ENCODE data around the gene OR6K2.

The OR6K2 gene, protein sequence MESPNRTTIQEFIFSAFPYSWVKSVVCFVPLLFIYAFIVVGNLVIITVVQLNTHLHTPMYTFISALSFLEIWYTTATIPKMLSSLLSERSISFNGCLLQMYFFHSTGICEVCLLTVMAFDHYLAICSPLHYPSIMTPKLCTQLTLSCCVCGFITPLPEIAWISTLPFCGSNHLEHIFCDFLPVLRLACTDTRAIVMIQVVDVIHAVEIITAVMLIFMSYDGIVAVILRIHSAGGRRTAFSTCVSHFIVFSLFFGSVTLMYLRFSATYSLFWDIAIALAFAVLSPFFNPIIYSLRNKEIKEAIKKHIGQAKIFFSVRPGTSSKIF

DNA sequence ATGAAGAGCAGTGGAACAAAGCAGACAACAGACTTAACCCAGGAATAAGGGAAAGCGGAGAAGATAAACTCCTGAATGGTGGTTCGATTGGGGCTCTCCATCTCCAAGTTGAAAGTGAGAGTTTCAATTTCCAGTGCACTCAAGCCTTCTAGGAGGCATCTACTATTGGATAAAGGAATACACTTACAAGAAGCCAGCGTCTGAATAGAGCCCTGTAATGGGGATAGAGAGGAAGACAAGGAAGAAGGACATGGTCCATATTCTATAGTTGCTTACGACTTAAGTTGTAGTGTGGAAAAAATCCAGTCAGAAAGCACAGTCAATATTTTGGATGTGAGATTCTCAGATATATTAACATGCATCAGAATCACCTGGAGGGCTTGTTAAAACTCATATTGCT is at the start of gene OR6K2:
OR6K2 (minus strand) TSS at position 101 of the 400 bp plus-strand sequence; CDS start at position 101, 0 bp downstream.
- H3K36me3 ChIP-seq (ENCODE audit: insufficient read depth, low read length): no peaks in the 10 kb centered on the region
- H4K20me1 ChIP-seq (ENCODE audit: insufficient read depth, low read length): no peaks in the 10 kb centered on the region
- DNase-seq (no peak), ATAC-seq (ENCODE audit: insufficient read depth, low read depth) (no peak)
- H3K9me3 ChIP-seq (ENCODE audit: insufficient read depth, low read length, severe bottlenecking): no peaks in the 10 kb centered on the region
- H3K4me3 ChIP-seq (ENCODE audit: low read depth in 1 of 2, low read length in 2 of 2): no peak within 1 kb of the TSS
- H3K79me2 ChIP-seq (ENCODE audit: insufficient read depth, low read length): no peaks in the 10 kb centered on the region
- H3K4me1 ChIP-seq (ENCODE audit: insufficient read depth, low read length): no peaks in the 10 kb centered on the region
- no peak within 1 kb of the TSS for H3K4me2 ChIP-seq (ENCODE audit: insufficient read depth, low read length)
- no peak within 1 kb of the TSS for H2AFZ ChIP-seq (ENCODE audit: low read depth, low read length)
- H3K27ac ChIP-seq (ENCODE audit: low read length): no peak within 1 kb of the TSS
- no peak for TF ChIP-seq EZH2 (IDR thresholded peaks at IDR 0.05; ENCODE audit: borderline replicate concordance, low read depth, low read length, severe bottlenecking)
- TF ChIP-seq, protein P1, sequence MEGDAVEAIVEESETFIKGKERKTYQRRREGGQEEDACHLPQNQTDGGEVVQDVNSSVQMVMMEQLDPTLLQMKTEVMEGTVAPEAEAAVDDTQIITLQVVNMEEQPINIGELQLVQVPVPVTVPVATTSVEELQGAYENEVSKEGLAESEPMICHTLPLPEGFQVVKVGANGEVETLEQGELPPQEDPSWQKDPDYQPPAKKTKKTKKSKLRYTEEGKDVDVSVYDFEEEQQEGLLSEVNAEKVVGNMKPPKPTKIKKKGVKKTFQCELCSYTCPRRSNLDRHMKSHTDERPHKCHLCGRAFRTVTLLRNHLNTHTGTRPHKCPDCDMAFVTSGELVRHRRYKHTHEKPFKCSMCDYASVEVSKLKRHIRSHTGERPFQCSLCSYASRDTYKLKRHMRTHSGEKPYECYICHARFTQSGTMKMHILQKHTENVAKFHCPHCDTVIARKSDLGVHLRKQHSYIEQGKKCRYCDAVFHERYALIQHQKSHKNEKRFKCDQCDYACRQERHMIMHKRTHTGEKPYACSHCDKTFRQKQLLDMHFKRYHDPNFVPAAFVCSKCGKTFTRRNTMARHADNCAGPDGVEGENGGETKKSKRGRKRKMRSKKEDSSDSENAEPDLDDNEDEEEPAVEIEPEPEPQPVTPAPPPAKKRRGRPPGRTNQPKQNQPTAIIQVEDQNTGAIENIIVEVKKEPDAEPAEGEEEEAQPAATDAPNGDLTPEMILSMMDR (IDR thresholded peaks at IDR 0.05; ENCODE audit: borderline replicate concordance, extremely low read depth, low read length, poor library complexity, severe bottlenecking): no peak
- H3K27me3 ChIP-seq (ENCODE audit: insufficient read depth, low read length, poor library complexity): peaks cover 7% of the 10 kb centered on the region
- H3K9ac ChIP-seq (ENCODE audit: low read depth, low read length): no peak within 1 kb of the TSS

DNA sequence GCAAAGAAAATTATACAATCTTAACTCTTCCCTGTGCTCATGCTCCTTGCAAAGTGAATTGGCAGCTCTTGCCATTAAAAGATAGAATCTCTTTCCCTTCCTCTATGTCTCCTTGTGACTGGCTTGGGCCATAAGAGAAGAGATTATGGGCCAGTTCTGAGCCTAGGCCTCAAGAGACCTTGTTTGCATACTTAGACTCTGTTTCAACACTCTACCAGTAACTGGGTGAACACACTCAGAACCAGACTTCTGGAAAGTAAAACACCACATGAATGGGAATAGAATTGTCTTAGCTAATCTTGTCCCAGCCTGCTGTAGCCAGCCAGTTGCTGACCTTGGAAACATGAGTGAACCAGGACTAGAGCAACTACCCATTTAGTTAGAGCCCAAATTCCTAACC is 35.4 kb upstream of the OR6K2 start:
- Histone ChIP-seq H3K9ac (ENCODE audit: low read depth, low read length) (no peak overlapping the region), H2AFZ (ENCODE audit: low read depth, low read length) (no peak overlapping the region), H3K79me2 (ENCODE audit: insufficient read depth, low read length) (no peaks in the 10 kb centered on the region), H3K4me1 (ENCODE audit: insufficient read depth, low read length) (no peaks in the 10 kb centered on the region), H3K4me2 (ENCODE audit: insufficient read depth, low read length) (no peak overlapping the region), H3K4me3 (ENCODE audit: low read depth in 1 of 2, low read length in 2 of 2) (no peak overlapping the region), H3K27me3 (ENCODE audit: insufficient read depth, low read length, poor library complexity) (peaks cover 41% of the 10 kb centered on the region), H3K9me3 (ENCODE audit: insufficient read depth, low read length, severe bottlenecking) (no peaks in the 10 kb centered on the region), H3K36me3 (ENCODE audit: insufficient read depth, low read length) (no peaks in the 10 kb centered on the region), H4K20me1 (ENCODE audit: insufficient read depth, low read length) (no peaks in the 10 kb centered on the region), H3K27ac (ENCODE audit: low read length) (no peak overlapping the region)
- DNase-seq: no peak
- TF ChIP-seq, protein P1 (IDR thresholded peaks at IDR 0.05; ENCODE audit: borderline replicate concordance, extremely low read depth, low read length, poor library complexity, severe bottlenecking): no peak
- no peak for TF ChIP-seq EZH2 (IDR thresholded peaks at IDR 0.05; ENCODE audit: borderline replicate concordance, low read depth, low read length, severe bottlenecking)
- ATAC-seq (ENCODE audit: insufficient read depth, low read depth): no peak

DNA sequence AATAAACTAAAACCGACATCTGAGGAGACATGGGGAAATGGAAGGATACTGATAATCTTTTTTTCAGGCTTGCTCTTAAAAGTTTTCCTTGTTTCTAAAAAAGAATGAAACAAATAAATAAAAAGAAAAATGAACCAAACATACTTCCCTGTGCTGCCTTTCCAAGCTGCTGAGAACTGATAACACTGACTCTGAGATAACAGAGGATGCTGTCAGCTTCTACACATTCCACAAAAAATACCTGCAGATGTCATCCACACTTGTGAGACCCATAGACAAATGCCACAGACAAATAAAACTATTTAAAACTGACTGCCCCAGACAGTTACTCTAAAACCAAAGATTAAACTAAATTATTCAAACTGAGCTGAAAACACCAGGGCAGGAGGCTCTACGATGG is 32.1 kb upstream of the OR6K2 start:
- no peaks in the 10 kb centered on the region for H3K36me3 ChIP-seq (ENCODE audit: insufficient read depth, low read length)
- H3K79me2 ChIP-seq (ENCODE audit: insufficient read depth, low read length): no peaks in the 10 kb centered on the region
- H3K9me3 ChIP-seq (ENCODE audit: insufficient read depth, low read length, severe bottlenecking): no peaks in the 10 kb centered on the region
- H2AFZ ChIP-seq (ENCODE audit: low read depth, low read length): no peak overlapping the region
- no peak overlapping the region for H3K4me2 ChIP-seq (ENCODE audit: insufficient read depth, low read length)
- no peak overlapping the region for H3K4me3 ChIP-seq (ENCODE audit: low read depth in 1 of 2, low read length in 2 of 2)
- H3K27me3 ChIP-seq (ENCODE audit: insufficient read depth, low read length, poor library complexity): peaks cover 35% of the 10 kb centered on the region
- no peak for DNase-seq
- no peaks in the 10 kb centered on the region for H3K4me1 ChIP-seq (ENCODE audit: insufficient read depth, low read length)
- no peaks in the 10 kb centered on the region for H4K20me1 ChIP-seq (ENCODE audit: insufficient read depth, low read length)
- no peak overlapping the region for H3K9ac ChIP-seq (ENCODE audit: low read depth, low read length)
- ATAC-seq (ENCODE audit: insufficient read depth, low read depth): no peak
- TF ChIP-seq EZH2 (IDR thresholded peaks at IDR 0.05; ENCODE audit: borderline replicate concordance, low read depth, low read length, severe bottlenecking): no peak
- TF ChIP-seq, protein P1 (IDR thresholded peaks at IDR 0.05; ENCODE audit: borderline replicate concordance, extremely low read depth, low read length, poor library complexity, severe bottlenecking): no peak
- no peak overlapping the region for H3K27ac ChIP-seq (ENCODE audit: low read length)

Data from DND-41 (cell line).